HG02973 (cell line): ENCODE data around the gene NELL2.
"Not testable (repeated sequence)": the region's sequence is repeated elsewhere in the genome, so short reads cannot be mapped to it uniquely, and the experiment has no call there.

ENCODE experiments used
- ATAC-seq: cut with Tn5 transposase; IDR thresholded peaks from one replicate; pipeline ENCODE4 v1.9.1; 2021; ENCODE audit warnings: moderate library complexity; ENCODE audit not compliant: unreplicated experiment

Gene NELL2

DNA sequence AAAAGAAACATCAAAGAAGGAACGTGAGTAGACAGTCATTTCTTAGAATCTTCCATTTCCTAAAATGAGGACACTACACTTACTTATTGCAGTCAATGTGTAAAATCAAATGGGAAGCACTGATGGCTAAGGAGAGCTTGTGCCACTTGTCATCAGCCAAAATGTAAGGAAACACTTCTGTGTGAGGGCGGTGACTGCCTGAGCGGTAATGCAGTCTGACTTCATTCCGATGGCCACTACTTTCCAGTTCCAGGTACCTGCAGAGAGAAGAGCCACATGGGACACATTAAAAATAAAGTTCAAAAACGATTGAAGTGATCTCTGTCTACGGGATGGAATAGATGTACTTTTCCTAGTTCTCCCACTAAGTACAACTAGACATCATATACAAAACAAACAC lies 96.3 kb downstream of the NELL2 start:
- no peak for ATAC-seq

DNA sequence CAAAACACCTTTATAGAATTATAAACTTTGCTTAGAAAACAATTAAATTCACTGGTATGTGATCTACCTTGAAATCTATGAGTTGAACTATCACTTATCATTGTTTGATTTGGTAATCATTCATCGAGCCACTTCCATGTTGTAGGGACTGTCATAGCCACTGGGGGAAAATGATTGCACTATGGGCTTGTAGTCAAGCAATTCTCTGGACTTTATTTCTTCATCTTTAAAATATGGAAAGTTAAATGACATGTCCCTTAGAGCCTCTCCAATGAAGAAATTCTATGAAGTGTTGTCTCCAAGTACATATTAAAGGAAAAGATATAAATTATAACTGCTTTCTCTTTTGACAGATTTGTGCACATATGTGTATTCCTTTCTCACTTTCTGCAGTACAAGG lies 97.3 kb downstream of the NELL2 start:
- no peak for ATAC-seq

DNA sequence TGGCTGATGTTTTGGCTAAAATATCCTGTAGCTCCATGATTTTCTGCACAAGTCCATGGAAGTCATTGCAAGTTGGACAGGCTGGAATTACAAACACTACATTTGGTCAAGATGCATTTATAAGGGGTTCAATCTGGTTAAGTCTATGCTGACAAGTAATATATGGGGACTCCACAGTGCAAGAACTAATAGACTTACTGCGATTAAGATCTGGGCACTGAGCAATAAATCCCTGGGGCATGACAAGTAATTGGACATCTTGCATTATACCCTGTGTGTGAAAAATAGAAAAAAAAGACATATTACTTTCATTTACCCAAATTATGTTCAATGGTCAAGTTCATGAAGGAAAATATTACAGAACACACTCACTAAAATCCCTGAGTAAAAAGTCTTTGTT lies 99.1 kb downstream of the NELL2 start:
- no peak for ATAC-seq

- ATAC-seq, result no peak
Observed at GRCh38 chr12:44775901-44776300, 100.2 kb downstream of the NELL2 start.

DNA sequence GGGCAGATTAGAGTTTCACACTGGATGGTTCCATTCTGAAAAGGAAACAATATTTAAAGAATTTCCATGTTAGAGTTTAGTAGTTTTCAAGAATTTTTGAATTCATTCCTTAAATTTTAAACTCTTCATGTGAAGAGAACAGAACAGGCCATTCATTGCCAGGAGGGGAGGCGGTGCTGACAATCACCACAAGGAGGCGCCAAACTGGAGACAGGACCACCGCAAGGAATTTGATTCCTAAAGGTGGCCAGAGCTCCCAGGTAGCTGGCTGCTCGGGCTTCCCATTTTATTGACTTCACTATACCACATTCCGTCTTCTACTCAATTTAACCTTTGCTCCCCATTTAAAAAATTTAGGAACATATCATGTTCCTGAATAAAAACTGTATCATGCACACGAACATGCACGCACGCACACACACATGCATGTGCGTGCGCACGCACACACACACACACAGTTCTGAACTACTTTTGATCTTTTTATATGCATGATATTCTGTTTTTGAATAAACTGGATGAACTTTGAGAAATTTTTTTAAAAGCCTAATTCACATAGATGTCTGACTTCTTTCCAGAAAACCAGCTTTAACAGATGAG lies 101.2 kb downstream of the NELL2 start:
- peak; percentile 48 for ATAC-seq

DNA sequence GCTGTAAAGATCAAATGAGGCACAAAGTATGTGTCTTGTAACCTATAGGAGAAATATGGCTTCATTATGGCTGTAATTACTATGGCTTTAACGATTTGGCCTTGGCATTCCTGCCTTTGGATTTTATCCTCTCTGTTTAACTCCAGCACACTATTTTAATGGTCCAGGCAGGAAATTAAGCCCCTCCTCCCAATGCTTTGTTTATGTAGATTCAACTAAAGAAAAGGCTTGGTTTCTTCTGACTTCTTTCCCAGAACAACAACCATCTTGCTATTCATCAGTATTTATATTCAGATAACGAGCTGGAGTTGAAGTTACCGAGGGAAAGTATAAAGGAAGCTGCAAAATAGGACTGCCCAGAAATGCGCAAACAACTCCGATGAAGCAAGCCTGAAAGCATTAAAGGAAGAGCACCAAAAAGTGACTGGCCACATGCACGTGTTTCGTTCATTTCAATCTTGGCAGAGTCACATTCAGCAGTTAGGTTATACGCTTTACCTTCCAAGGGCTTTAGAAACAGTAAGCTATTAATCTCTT lies 104.6 kb downstream of the NELL2 start:
- ATAC-seq, result no peak

DNA sequence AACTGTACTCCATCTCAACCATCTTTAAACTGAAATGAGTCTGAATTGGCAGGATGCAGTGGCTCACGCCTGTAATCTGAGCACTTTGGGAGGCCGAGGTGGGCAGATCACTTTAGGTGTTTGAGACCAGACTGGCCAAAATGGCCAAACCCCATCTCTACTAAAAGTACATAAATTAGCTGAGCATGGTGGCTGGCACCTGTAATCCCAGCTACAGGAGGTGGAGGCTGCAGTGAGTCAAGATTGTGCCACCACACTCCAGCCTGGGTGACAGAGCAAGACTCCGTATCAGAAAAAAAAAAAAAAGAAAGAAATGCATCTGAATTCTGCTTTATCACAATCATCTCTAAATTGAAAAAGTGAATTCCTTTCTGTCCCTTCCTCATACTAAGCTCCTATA lies 110.3 kb downstream of the NELL2 start:
- ATAC-seq, result no peak

GRCh38 chr12:44763021-44763420 lies 113.1 kb downstream of the NELL2 start:
- ATAC-seq, result no peak

GRCh38 chr12:44759289-44759688 lies 116.8 kb downstream of the NELL2 start:
- ATAC-seq, result no peak

DNA sequence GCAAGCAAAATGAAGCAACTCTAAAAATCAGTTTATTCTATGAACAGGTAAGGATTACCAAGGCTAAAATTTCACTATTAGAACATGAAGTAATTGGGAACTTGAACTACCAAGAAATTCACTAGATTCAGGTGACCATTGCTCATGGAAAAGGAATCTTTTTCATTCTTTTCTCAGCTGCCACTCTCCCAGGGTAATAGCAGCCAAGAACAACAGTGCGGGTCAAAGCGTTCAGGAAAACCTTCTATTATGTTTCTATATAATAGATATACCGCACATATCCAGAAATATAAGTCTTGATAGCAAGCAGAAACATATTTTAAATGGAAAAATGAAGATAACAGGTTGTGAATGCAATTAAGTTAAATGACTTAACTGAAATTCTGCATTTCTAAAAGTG lies 125.6 kb downstream of the NELL2 start:
- no peak for ATAC-seq

GRCh38 chr12:44749566-44749965 lies 126.5 kb downstream of the NELL2 start:
- ATAC-seq, result no peak

DNA sequence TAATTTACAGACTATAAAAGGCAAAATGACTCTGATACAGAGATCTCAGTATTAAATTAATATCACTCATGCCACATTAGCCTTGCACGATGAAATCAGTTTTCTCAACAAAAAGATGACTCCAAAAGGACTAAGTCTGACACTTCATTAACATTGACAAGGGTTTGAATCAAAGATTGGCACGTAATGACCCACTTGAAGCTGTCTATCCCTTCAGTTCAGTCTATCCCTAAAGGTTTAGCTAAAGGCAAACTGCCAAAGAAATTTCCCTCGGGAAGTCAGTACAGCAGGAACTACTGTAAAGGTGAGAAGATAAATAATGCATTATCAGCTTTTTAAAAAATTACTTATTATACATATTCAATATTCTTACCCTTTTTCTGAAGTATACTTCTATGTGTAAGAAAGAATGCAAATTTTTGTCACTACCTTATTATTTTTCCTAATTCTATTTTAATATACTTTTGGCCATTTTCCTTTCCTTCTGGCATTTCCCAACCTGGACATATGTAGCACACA lies 127.1 kb downstream of the NELL2 start:
- no peak for ATAC-seq

DNA sequence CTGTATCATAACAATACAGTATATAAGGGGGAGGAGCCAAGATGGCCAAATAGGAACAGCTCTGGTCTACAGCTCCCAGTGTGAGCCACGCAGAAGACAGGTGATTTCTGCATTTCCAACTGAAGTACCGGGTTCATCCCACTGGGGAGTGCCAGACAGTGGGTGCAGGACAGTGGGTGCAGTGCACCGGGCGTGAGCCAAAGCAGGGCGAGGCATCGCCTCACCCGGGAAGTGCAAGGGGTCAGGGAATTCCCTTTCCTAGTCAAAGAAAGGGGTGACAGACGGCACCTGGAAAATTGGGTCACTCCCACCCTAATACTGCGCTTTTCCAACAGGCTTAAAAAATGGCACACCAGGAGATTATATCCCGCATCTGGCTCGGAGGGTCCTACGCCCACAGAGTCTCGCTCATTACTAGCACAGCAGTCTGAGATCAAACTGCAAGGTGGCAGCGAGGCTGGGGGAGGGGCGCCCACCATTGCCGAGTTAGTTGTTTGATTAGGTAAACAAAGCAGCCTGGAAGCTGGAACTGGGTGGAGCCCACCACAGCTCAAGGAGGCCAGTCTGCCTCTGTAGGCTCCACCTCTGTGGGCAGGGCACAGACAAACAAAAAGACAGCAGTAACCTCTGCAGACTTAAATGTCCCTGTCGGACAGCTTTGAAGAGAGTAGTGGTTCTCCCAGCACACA lies 134.7 kb downstream of the NELL2 start:
- ATAC-seq, result not testable (repeated sequence)

DNA sequence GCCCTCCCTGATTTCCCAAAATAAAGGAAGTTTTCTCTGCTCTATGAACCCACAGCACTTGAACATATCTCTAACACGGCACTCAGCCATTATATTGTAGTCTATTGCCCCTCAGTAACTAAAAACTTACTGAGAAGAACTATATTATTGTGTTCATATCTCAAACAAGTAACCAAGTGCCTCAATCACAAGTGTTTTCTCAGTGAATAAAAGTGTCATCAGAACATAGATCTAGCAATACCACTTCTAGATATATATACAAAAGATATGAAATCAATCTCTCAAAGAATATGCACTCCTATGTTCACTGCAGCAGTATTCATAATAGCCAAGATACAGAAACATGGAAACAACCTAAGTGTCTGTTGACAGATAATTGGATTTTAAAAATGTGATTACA lies 138.1 kb downstream of the NELL2 start:
- ATAC-seq, result no peak

- ATAC-seq, result no peak
Observed at GRCh38 chr12:44728566-44728965, 147.5 kb downstream of the NELL2 start.

GRCh38 chr12:44720265-44720664 lies 155.8 kb downstream of the NELL2 start:
- no peak for ATAC-seq

GRCh38 chr12:44717612-44718011 lies 158.5 kb downstream of the NELL2 start:
- ATAC-seq, result no peak

- no peak for ATAC-seq
Observed at GRCh38 chr12:44716711-44717110, 159.4 kb downstream of the NELL2 start.

- no peak for ATAC-seq
Observed at GRCh38 chr12:44711736-44712135, 164.4 kb downstream of the NELL2 start.

GRCh38 chr12:44709166-44709565 lies 166.9 kb downstream of the NELL2 start:
- ATAC-seq, result no peak

DNA sequence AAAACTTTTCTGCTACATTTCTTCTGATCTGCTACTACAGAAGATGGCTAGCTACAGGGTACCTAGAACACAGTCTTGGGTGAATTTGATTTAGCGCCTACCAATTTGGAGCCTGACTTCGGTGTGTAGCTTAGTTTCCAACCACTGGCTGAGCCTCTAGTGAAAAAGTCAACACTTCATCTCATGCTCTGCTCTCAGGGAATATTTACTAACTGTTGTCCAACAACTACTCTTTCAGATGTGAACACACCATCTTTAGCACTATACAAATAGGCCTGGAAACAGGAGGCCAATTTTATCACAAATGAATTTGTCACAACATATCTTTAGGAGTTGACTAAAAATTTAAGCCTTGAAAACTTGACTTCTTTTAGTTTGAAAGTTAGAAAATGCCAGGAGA lies 167.9 kb downstream of the NELL2 start:
- ATAC-seq, result no peak

DNA sequence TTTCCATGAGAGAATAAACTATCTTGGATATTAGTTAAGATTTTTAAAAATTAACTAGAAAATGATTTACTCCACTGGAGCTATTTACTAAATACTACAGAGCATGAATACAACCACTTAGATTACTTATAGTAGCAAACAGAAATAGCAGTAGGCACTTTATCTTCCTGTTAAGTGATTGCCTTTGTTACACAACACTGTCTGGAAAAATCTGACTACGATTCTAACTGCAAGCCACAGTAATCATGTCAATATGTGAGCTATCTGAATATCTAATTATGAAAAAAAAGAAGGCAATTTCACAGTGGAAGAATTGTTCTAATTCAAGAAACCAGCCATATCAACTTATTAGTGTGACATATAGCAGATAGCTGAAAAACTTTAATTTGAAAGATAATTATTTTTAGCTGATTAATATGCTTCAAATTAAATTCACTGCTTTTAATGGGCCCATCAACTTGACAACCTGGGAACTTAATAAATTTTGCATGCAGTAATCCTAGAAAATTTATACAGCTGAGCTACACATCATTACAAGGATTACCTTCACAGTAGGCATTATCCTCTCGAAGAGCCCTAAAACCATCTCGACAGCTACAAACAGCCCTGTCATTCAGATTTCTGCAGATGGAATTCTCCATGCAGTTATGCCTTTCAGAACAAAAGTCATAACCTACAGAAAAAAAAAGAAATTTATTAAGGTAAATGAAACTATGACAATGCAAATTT lies 172.8 kb downstream of the NELL2 start:
- ATAC-seq, result no peak
